HG03060 (cell line): ENCODE measurements around the gene LY6G5B.
A peak's percentile ranks its signal among the peaks of the same experiment; 100 is the strongest.

ENCODE experiments used
- ATAC-seq: cut with Tn5 transposase; IDR thresholded peaks from one replicate; pipeline ENCODE4 v1.9.1; 2021; ENCODE audit warnings: low read depth, moderate number of reproducible peaks; ENCODE audit not compliant: unreplicated experiment

Gene LY6G5B

GRCh38 chr6:31639449-31639861 lies 30.3 kb upstream of the LY6G5B start:
- no peak for ATAC-seq

- ATAC-seq, result no peak
Observed at GRCh38 chr6:31640612-31641011, 29.2 kb upstream of the LY6G5B start.

- no peak for ATAC-seq
Observed at GRCh38 chr6:31641370-31641769, 28.4 kb upstream of the LY6G5B start.

GRCh38 chr6:31642798-31643570 lies 26.8 kb upstream of the LY6G5B start:
- ATAC-seq, result no peak

GRCh38 chr6:31643818-31644454 lies 25.8 kb upstream of the LY6G5B start:
- ATAC-seq, result no peak

- no peak for ATAC-seq
Observed at GRCh38 chr6:31645325-31645724, 24.5 kb upstream of the LY6G5B start.

GRCh38 chr6:31651602-31652191 lies 18.1 kb upstream of the LY6G5B start:
- ATAC-seq, result peak; percentile 17

- ATAC-seq, result peak; percentile 37
Observed at GRCh38 chr6:31652925-31653724, 16.7 kb upstream of the LY6G5B start.

- ATAC-seq, result no peak
Observed at GRCh38 chr6:31654574-31655348, 15.0 kb upstream of the LY6G5B start.

- ATAC-seq, result no peak
Observed at GRCh38 chr6:31655349-31656237, 14.2 kb upstream of the LY6G5B start, which contains the start of gene APOM. TSS of gene APOM (plus strand) at chr6:31655894. CDS start at chr6:31655967, 73 bp downstream.

GRCh38 chr6:31657406-31658157 lies 12.2 kb upstream of the LY6G5B start:
- ATAC-seq, result no peak

GRCh38 chr6:31658158-31658688 lies 11.6 kb upstream of the LY6G5B start:
- ATAC-seq, result no peak

GRCh38 chr6:31658983-31659648 lies 10.7 kb upstream of the LY6G5B start:
- no peak for ATAC-seq

GRCh38 chr6:31659649-31660380 lies 10.0 kb upstream of the LY6G5B start:
- no peak for ATAC-seq

GRCh38 chr6:31660381-31661261 lies 9.2 kb upstream of the LY6G5B start, which contains the start of gene C6orf47:
TSS of gene C6orf47 (minus strand) at chr6:31660778. CDS start at chr6:31659947, 831 bp downstream.
- ATAC-seq, result no peak
